A549 (cell line): ENCODE data around the gene FAM89B. TPM values are rescaled to one million over a fixed set of nuclear protein-coding genes. Genes with fewer than 3 reads are reported as not detected.

Experiments used
- ATAC-seq, 2 experiments: fragments of 200-7000 bp in 1 of 2; fragments of >200 bp in 1 of 2; cut with Nextera tagmentation in 1 of 2; cut with Tn5 transposase in 1 of 2; 3 replicates each; pipeline versions ENCODE4 v1.8.0 to v1.9.1; 2018 to 2020; ENCODE audit warnings: mild to moderate bottlenecking in 1 of 2, moderate library complexity in 1 of 2
- CTCF ChIA-PET: fragments of 300-600 bp; sonication (Branson Sonifier 250); formaldehyde crosslinking; extraction: SDS; loops from one replicate; lab custom pipeline; 2021; ENCODE audit warnings: antibody characterized with exemption, inconsistent platforms; lab: Yijun Ruan, JAX
- POLR2A ChIA-PET: fragments of 350-600 bp; formaldehyde crosslinking; extraction: SDS; loops from one replicate; lab custom pipeline; 2021; ENCODE audit warnings: antibody characterized with exemption, inconsistent platforms; lab: Yijun Ruan, JAX
- DNase-seq, 2 experiments: peaks; one replicate each; pipeline versions ENCODE4 v3.0.0 to v3.0.0-alpha.2; 2011 to 2016; ENCODE audit warnings: low read depth in 1 of 2, low spot score in 1 of 2
- FAIRE-seq: peaks from 2 replicates; lab custom pipeline; 2011; peaks lifted over from hg19 to GRCh38; lab: Jason Lieb, UNC
- H3K27ac ChIP-seq, 2 experiments: fragments of >200 bp; sonication (Bioruptor Twin); formaldehyde crosslinking; 3 replicates each; pipeline ENCODE4 v1.5.1; 2016 to 2017
- H3K4me1 ChIP-seq: fragments of >200 bp; sonication (Bioruptor Twin); formaldehyde crosslinking; 3 replicates; pipeline ENCODE4 v1.6.1; 2016
- H3K4me2 ChIP-seq: fragments of >200 bp; sonication (Bioruptor Twin); formaldehyde crosslinking; 3 replicates; pipeline ENCODE4 v1.6.1; 2016
- H3K4me3 ChIP-seq: fragments of >200 bp; sonication (Bioruptor Twin); formaldehyde crosslinking; 3 replicates; pipeline ENCODE4 v1.5.1; 2016
- H3K9me3 ChIP-seq: fragments of >200 bp; sonication (Bioruptor Twin); formaldehyde crosslinking; 3 replicates; pipeline ENCODE4 v1.6.1; 2016
- CBX2 ChIP-seq: fragments of 200-600 bp; sonication (generic); IDR thresholded peaks from 2 replicates; pipeline ENCODE4 v1.6.1; 2016; ENCODE audit warnings: low read depth, mild to moderate bottlenecking, borderline replicate concordance
- CEBPB ChIP-seq, 2 experiments: fragments of >200 bp in 1 of 2; sonication (Bioruptor Twin) in 1 of 2; formaldehyde crosslinking in 1 of 2; IDR thresholded peaks; 2 replicates each; pipeline ENCODE4 v1.6.1; 2012 to 2016
- CHD4 ChIP-seq: fragments of 200-600 bp; sonication (generic); IDR thresholded peaks from 2 replicates; pipeline ENCODE4 v1.6.1; 2016; ENCODE audit warnings: antibody characterized with exemption, mild to moderate bottlenecking, borderline replicate concordance
- EP300 ChIP-seq, 2 experiments: fragments of >200 bp; sonication (Bioruptor Twin); formaldehyde crosslinking; IDR thresholded peaks; 2 replicates in 1 of 2; 3 replicates in 1 of 2; pipeline ENCODE4 v1.6.1; 2016 to 2017
- GATA3 ChIP-seq: IDR thresholded peaks from 2 replicates; pipeline ENCODE4 v1.6.1; 2012; ENCODE audit warnings: borderline replicate concordance
- HOXB13 ChIP-seq: fragments of 250-450 bp; sonication (Bioruptor Pico); IDR thresholded peaks from 2 replicates; pipeline ENCODE4 v1.5.0; 2020; ENCODE audit warnings: low read depth, mild to moderate bottlenecking, moderate library complexity
- MAZ ChIP-seq: fragments of 150-350 bp; IDR thresholded peaks from 2 replicates; pipeline ENCODE4 v1.6.1; 2014; ENCODE audit warnings: antibody characterized with exemption, low read depth, low read length, borderline replicate concordance
- NPAS2 ChIP-seq: fragments of 250-450 bp; sonication (Bioruptor Pico); IDR thresholded peaks from 2 replicates; pipeline ENCODE4 v1.8.0; 2022; ENCODE audit warnings: mild to moderate bottlenecking, moderate library complexity, borderline replicate concordance
- PHF8 ChIP-seq: fragments of 200-600 bp; sonication (generic); IDR thresholded peaks from 2 replicates; pipeline ENCODE4 v1.6.1; 2016; ENCODE audit warnings: low read depth, mild to moderate bottlenecking, antibody characterized with exemption, moderate library complexity, borderline replicate concordance
- POLR2AphosphoS2 ChIP-seq: conservative IDR thresholded peaks from 2 replicates; pipeline ENCODE4 v1.6.1; 2012; ENCODE audit warnings: low read length, improper control_type of control experiment, inconsistent platforms
- RAD21 ChIP-seq, 2 experiments: fragments of >200 bp in 1 of 2; sonication (Bioruptor Twin) in 1 of 2; formaldehyde crosslinking in 1 of 2; IDR thresholded peaks in 1 of 2; conservative IDR thresholded peaks in 1 of 2; 2 replicates in 1 of 2; 3 replicates in 1 of 2; pipeline ENCODE4 v1.6.1; 2012 to 2018; ENCODE audit warnings: inconsistent platforms in 1 of 2
- SREBF2 ChIP-seq: fragments of 450-650 bp; IDR thresholded peaks from 2 replicates; pipeline ENCODE4 v1.6.1; 2014; ENCODE audit warnings: mild to moderate bottlenecking, moderate library complexity
- TFCP2L1 ChIP-seq: fragments of 250-450 bp; sonication (Bioruptor Pico); IDR thresholded peaks from 2 replicates; pipeline ENCODE4 v1.5.0; 2021; ENCODE audit warnings: mild to moderate bottlenecking
- ZC3H11A ChIP-seq: fragments of 450-650 bp; IDR thresholded peaks from 2 replicates; pipeline ENCODE4 v1.6.1; 2014; ENCODE audit warnings: antibody characterized with exemption, mild to moderate bottlenecking
- ZFP36 ChIP-seq: fragments of 450-650 bp; IDR thresholded peaks from 2 replicates; pipeline ENCODE4 v1.6.1; 2014; ENCODE audit warnings: borderline replicate concordance; ENCODE audit not compliant: partially characterized antibody
- ZSCAN20 ChIP-seq: fragments of 250-450 bp; sonication (Bioruptor Pico); IDR thresholded peaks from 2 replicates; pipeline ENCODE4 v1.8.0; 2022; ENCODE audit warnings: mild to moderate bottlenecking, moderate library complexity
- WGBS: methylation state at CpG from one replicate; pipeline ENCODE4 v1.1.6; 2017; ENCODE audit errors: missing lambda C conversion rate; 5-methylcytosine and 5-hydroxymethylcytosine counted together
- polyA plus RNA-seq, 4 experiments: library from polyadenylated mRNA; depleted of rRNA in 3 of 4; stranded (reverse); fragments of >200 nt; fragmentation: RNase III in 1 of 4; extraction: RNeasy Plus Mini Kit Qiagen cat#74134 plus additional on column Dnase treatment in 1 of 4; gene quantifications; 2 replicates in 3 of 4; 3 replicates in 1 of 4; pipeline ENCODE4 v1.2.3, GENCODE V29; 2011 to 2017
- TF ChIP-seq, protein P1 (sequence below): IDR thresholded peaks from 2 replicates; pipeline ENCODE4 v1.6.1; 2012; ENCODE audit warnings: low read depth, borderline replicate concordance
- TF ChIP-seq, protein P2 (sequence below): fragments of 250-450 bp; sonication (Bioruptor Pico); IDR thresholded peaks from 2 replicates; pipeline ENCODE4 v1.5.0; 2020; ENCODE audit warnings: low read depth, mild to moderate bottlenecking, moderate library complexity
- TF ChIP-seq, protein P3 (sequence below): fragments of 450-650 bp; IDR thresholded peaks from 2 replicates; pipeline ENCODE4 v1.6.1; 2014; ENCODE audit warnings: antibody characterized with exemption
- TF ChIP-seq, protein P4 (sequence below): fragments of >200 bp; sonication (Bioruptor Twin); formaldehyde crosslinking; IDR thresholded peaks from 3 replicates; pipeline ENCODE4 v1.5.1; 2016

Gene FAM89B
- polyA plus RNA-seq, 2 of the 4 experiments (the other 2 are of a cell fraction) = 13.5 to 23.9 TPM

DNA sequence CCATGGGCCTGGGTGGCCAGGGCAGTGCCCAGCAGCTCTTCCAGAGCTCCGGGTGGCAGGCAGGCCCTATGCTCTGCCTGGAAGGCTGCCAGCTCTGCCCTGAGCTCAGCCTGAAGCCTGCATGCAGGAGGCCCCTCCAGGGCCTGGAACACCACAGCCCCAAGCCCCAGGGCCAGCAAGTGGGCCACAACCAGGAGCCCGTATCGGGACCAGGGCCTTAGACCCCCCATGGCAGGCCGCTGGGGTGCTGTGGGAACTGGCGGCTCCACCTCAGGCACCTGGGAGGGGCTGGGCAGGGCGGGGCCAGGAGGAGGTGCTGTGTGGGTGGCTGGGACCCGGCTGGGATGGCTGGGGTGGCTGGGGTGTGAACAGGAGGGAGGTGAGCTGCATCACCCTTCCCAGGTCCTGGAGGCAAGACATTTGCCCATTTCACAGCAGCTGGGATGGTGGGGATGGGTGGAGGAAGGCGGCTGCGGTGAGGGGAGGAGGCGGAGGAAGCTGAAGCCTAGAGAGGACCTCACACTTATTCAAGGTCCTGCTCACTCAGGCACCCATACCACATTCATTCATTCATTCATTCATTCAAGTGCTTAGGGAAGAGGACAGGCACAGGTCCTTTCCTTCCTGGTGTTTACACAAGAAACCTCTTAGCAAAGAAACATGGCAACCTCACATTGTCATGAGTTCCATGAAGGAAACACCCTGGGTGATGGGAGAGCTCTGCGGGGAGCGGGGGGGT, 23.4 kb downstream of the FAM89B start, which contains the start of gene KCNK7 (continued):
- TF ChIP-seq CBX2 (no peak), POLR2AphosphoS2 (no peak)

DNA sequence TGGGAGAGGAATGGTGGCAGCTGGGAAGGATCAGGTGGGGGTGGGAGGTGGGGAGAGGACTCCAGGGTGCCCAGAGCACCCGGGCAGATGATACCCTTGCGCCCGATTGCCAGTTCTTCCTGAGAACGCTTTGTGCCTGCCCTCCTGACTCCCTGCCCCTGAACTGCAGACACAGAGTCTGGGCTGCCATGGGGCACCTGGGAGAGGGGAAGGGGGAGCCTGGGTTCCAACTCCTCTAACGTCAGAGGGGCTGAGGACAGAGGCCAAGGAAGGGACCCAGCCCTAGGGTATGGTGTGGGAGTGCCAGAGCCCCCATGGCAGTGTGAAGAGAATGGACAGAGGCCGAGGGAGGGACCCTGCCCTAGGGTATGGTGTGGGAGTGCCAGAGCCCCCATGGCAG, 24.2 kb downstream of the FAM89B start:
- WGBS = 90% methylated on average over 1 of the region's 6 CpGs
- ATAC-seq (no peak), FAIRE-seq (no peak), DNase-seq (no peak)
- H3K4me2 ChIP-seq = no peak overlapping the region
- H3K9me3 ChIP-seq = no peaks in the 10 kb centered on the region
- ChIA-PET POLR2A (interaction anchor here (1.0 kb wide), 1 partner anchor 19 kb away, joined by 3 read pairs; the partner anchor contains the start of gene PCNX3), CTCF (interaction anchor here (0.9 to 20.1 kb wide), 6 partner anchors 7 to 181 kb away, joined by 3 to 249 read pairs (median 88); partner anchors contain the start of genes EHBP1L1, FAM89B, KCNK7 and MAP3K11)
- no peak overlapping the region for H3K27ac ChIP-seq
- no peaks in the 10 kb centered on the region; the same call in 2 of the 3 replicates for H3K4me1 ChIP-seq
- H3K4me3 ChIP-seq = no peak overlapping the region
- TF ChIP-seq ZFP36 (no peak), TFCP2L1 (no peak), HOXB13 (CRISPR knock-in tag) (no peak), CEBPB (IDR thresholded peaks at IDR 0.05) (no peak), SREBF2 (no peak), CHD4 (no peak), ZC3H11A (no peak), EP300 (IDR thresholded peaks at IDR 0.05) (no peak), POLR2AphosphoS2 (no peak), NPAS2 (no peak), RAD21 (conservative IDR thresholded peaks at IDR 0.05 in 1 of 2, IDR thresholded peaks at IDR 0.05 in 1 of 2) (no peak), GATA3 (no peak), PHF8 (no peak), ZSCAN20 (CRISPR knock-in tag) (no peak), MAZ (no peak)
- TF ChIP-seq, protein P1, sequence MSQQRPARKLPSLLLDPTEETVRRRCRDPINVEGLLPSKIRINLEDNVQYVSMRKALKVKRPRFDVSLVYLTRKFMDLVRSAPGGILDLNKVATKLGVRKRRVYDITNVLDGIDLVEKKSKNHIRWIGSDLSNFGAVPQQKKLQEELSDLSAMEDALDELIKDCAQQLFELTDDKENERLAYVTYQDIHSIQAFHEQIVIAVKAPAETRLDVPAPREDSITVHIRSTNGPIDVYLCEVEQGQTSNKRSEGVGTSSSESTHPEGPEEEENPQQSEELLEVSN = no peak
- TF ChIP-seq, protein P2, sequence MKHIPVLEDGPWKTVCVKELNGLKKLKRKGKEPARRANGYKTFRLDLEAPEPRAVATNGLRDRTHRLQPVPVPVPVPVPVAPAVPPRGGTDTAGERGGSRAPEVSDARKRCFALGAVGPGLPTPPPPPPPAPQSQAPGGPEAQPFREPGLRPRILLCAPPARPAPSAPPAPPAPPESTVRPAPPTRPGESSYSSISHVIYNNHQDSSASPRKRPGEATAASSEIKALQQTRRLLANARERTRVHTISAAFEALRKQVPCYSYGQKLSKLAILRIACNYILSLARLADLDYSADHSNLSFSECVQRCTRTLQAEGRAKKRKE (CRISPR knock-in tag) = no peak
- TF ChIP-seq, protein P3, sequence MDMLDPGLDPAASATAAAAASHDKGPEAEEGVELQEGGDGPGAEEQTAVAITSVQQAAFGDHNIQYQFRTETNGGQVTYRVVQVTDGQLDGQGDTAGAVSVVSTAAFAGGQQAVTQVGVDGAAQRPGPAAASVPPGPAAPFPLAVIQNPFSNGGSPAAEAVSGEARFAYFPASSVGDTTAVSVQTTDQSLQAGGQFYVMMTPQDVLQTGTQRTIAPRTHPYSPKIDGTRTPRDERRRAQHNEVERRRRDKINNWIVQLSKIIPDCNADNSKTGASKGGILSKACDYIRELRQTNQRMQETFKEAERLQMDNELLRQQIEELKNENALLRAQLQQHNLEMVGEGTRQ = no peak
- TF ChIP-seq, protein P4, sequence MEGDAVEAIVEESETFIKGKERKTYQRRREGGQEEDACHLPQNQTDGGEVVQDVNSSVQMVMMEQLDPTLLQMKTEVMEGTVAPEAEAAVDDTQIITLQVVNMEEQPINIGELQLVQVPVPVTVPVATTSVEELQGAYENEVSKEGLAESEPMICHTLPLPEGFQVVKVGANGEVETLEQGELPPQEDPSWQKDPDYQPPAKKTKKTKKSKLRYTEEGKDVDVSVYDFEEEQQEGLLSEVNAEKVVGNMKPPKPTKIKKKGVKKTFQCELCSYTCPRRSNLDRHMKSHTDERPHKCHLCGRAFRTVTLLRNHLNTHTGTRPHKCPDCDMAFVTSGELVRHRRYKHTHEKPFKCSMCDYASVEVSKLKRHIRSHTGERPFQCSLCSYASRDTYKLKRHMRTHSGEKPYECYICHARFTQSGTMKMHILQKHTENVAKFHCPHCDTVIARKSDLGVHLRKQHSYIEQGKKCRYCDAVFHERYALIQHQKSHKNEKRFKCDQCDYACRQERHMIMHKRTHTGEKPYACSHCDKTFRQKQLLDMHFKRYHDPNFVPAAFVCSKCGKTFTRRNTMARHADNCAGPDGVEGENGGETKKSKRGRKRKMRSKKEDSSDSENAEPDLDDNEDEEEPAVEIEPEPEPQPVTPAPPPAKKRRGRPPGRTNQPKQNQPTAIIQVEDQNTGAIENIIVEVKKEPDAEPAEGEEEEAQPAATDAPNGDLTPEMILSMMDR = no peak
